ENCODE data around the gene NEURL1.

The NEURL1 gene

DNA sequence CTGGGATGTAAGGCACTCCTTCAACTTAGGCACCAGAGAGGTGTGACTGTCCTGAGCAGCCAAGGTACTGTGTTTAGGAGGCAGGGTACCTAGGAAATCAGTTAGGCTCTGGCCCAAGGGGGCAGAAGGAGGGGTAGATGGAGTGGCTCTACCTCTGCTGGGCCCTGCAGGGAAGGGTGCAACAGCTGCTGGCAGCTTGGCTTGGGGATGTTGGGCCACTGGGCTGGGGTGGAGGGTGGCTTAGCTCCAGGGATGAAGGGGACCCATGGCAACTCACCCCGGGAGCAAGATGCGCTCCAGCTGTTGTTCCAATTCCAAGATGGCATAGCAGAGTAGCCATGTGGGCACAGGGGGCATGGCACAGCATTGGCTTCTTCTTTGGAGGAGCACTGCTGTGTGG lies 42.1 kb downstream of the NEURL1 start:
- H3K9ac ChIP-seq (ENCODE audit: insufficient read length, low read depth), result no peak overlapping the region
- no peaks in the 10 kb centered on the region for H3K9me3 ChIP-seq (ENCODE audit: insufficient read depth, low read length)
- no peak for DNase-seq (ENCODE audit: low read depth, low spot score)
- no peak overlapping the region for H3K4me3 ChIP-seq (ENCODE audit: insufficient read length, low read depth)
- TF ChIP-seq YY1 (IDR thresholded peaks at IDR 0.05; ENCODE audit: insufficient read depth, insufficient read length), result no peak
- no peak for TF ChIP-seq ZNF274 (IDR thresholded peaks at IDR 0.05; ENCODE audit: low read depth, low read length)
- no peak for TF ChIP-seq SUZ12 (IDR thresholded peaks at IDR 0.05; ENCODE audit: extremely low read depth, insufficient read depth, insufficient read length)
- H3K4me1 ChIP-seq (ENCODE audit: insufficient read depth, insufficient read length), result no peaks in the 10 kb centered on the region
- no peaks in the 10 kb centered on the region for H3K27me3 ChIP-seq (ENCODE audit: insufficient read depth, insufficient read length)
- H3K36me3 ChIP-seq (ENCODE audit: insufficient read depth, insufficient read length, low read length), result no peaks in the 10 kb centered on the region

DNA sequence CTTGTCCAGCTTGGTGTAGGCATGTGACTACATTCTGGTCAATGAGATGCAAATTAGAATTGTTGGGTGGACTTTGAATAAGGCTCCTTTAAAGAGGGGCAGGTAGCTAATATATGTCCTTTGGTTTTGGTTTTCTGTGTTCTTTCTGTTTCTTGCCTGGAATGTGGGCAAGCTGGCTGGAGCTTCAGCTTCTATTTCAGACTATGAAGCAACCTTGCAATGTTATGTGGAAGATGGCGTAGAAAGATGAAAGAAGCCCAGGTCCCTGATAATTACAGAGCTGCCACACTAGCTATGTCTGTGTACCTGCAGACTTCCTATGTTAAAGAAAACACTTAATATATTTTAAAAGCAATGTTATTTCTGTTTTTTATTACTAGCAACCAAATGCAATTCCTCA lies 46.2 kb downstream of the NEURL1 start:
- peaks cover 7% of the 10 kb centered on the region for H3K4me1 ChIP-seq (ENCODE audit: insufficient read depth, insufficient read length)
- H3K4me3 ChIP-seq (ENCODE audit: insufficient read length, low read depth), result no peak overlapping the region
- H3K27me3 ChIP-seq (ENCODE audit: insufficient read depth, insufficient read length), result no peaks in the 10 kb centered on the region
- no peak overlapping the region for H3K9ac ChIP-seq (ENCODE audit: insufficient read length, low read depth)
- no peaks in the 10 kb centered on the region for H3K36me3 ChIP-seq (ENCODE audit: insufficient read depth, insufficient read length, low read length)
- DNase-seq (ENCODE audit: low read depth, low spot score), result no peak
- TF ChIP-seq ZNF274 (IDR thresholded peaks at IDR 0.05; ENCODE audit: low read depth, low read length), result no peak
- no peak for TF ChIP-seq YY1 (IDR thresholded peaks at IDR 0.05; ENCODE audit: insufficient read depth, insufficient read length)
- TF ChIP-seq SUZ12 (IDR thresholded peaks at IDR 0.05; ENCODE audit: extremely low read depth, insufficient read depth, insufficient read length), result no peak
- H3K9me3 ChIP-seq (ENCODE audit: insufficient read depth, low read length), result no peaks in the 10 kb centered on the region

DNA sequence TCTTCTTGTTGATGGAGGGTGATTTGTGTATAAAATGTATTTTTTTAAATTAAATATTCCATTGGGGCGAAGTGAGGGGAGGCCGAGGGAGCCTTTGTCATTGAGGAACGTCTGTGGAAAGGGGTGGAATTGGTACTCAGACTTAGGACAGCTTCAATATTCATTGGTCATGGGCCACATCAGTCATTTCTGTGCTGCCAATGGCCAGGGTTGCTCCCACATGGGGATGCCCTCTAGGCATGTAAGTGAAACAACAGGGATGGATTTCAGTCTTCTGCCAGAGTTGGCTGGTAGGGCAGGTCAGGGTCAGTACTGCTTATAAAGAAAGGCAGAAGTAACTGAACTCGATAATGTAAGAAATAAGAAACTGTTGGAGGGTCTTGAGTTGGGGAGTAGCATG lies 47.2 kb downstream of the NEURL1 start:
- H3K27me3 ChIP-seq (ENCODE audit: insufficient read depth, insufficient read length), result no peaks in the 10 kb centered on the region
- no peak for DNase-seq (ENCODE audit: low read depth, low spot score)

DNA sequence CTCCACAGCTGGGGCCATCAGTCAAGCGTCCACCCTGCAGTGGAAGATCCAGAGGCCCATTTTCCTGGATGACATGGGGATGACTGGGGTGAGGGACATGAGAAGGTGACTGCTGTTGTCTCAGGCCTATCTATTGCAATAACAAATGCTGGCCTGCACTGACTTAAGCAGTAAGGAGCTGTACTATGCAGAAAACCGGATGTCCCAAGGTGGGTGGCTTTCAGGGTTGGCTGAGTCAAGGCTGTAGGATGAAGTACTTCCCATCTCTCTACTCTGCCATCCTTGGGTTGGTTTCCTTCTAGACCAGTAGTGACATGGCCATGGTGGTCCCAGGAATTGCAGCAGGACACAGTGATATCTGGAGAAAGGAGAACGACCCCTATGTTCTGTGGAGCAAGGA lies 48.1 kb downstream of the NEURL1 start:
- no peak for DNase-seq (ENCODE audit: low read depth, low spot score)
- H3K4me3 ChIP-seq (ENCODE audit: insufficient read length, low read depth), result no peak overlapping the region
- no peak for TF ChIP-seq YY1 (IDR thresholded peaks at IDR 0.05; ENCODE audit: insufficient read depth, insufficient read length)
- no peak for TF ChIP-seq ZNF274 (IDR thresholded peaks at IDR 0.05; ENCODE audit: low read depth, low read length)
- no peak for TF ChIP-seq SUZ12 (IDR thresholded peaks at IDR 0.05; ENCODE audit: extremely low read depth, insufficient read depth, insufficient read length)
- H3K36me3 ChIP-seq (ENCODE audit: insufficient read depth, insufficient read length, low read length), result no peaks in the 10 kb centered on the region
- H3K9me3 ChIP-seq (ENCODE audit: insufficient read depth, low read length), result no peaks in the 10 kb centered on the region
- peaks cover 15% of the 10 kb centered on the region for H3K4me1 ChIP-seq (ENCODE audit: insufficient read depth, insufficient read length)
- H3K9ac ChIP-seq (ENCODE audit: insufficient read length, low read depth), result no peak overlapping the region
- no peaks in the 10 kb centered on the region for H3K27me3 ChIP-seq (ENCODE audit: insufficient read depth, insufficient read length)

More for the DNA sequence above, 47.2 kb downstream of the NEURL1 start:
- TF ChIP-seq ZNF274 (IDR thresholded peaks at IDR 0.05; ENCODE audit: low read depth, low read length), result no peak
- TF ChIP-seq SUZ12 (IDR thresholded peaks at IDR 0.05; ENCODE audit: extremely low read depth, insufficient read depth, insufficient read length), result no peak
- TF ChIP-seq YY1 (IDR thresholded peaks at IDR 0.05; ENCODE audit: insufficient read depth, insufficient read length), result no peak
- Histone ChIP-seq H3K9ac (ENCODE audit: insufficient read length, low read depth) (no peak overlapping the region), H3K4me1 (ENCODE audit: insufficient read depth, insufficient read length) (peaks cover 12% of the 10 kb centered on the region), H3K4me3 (ENCODE audit: insufficient read length, low read depth) (no peak overlapping the region), H3K9me3 (ENCODE audit: insufficient read depth, low read length) (no peaks in the 10 kb centered on the region), H3K36me3 (ENCODE audit: insufficient read depth, insufficient read length, low read length) (no peaks in the 10 kb centered on the region)

DNA sequence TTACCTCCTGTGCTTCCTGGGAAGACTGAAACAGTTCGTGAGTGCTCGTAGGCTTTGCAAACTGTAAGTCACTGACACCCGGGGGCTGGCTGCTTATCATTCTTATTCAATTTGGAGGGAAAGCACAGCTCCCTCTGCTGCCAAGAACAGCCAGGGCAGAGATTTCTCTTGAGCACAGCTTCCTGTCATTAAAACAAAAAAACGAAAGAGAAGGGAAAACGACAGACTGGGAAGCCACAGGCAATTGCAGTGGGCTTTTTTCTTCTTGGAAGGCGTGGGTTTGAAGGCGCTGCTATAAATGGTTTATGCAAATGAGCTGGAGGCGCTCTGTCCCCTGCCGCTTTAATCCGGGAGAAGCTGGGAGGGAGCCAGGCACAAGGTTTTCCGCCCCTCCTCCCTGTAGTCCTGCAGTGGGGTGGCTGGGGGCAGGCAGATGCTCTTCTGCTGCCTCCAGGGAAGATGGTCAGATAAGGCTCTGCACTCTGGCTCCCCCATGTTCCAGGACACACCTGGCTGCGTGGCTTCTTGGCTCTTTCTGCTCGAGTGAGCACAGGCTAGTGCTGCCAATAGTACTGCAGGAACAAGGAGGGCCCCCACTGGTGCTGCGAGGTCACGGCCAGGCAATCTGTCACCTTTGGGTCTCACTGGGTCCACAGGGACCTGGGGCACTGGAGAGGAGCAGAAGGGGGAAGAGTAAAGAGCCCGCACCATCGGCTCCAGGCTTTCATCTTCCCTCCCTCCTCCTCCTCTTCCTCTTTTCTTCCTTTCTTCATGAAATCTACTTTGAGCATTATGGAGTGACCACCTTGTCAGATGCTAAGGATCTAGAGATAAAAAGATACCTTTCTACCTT lies 49.5 kb downstream of the NEURL1 start:
- Histone ChIP-seq H3K4me3 (ENCODE audit: insufficient read length, low read depth) (no peak overlapping the region), H3K4me1 (ENCODE audit: insufficient read depth, insufficient read length) (peaks cover 19% of the 10 kb centered on the region), H3K9me3 (ENCODE audit: insufficient read depth, low read length) (no peaks in the 10 kb centered on the region), H3K9ac (ENCODE audit: insufficient read length, low read depth) (peak overlapping the region; percentile 56), H3K36me3 (ENCODE audit: insufficient read depth, insufficient read length, low read length) (no peaks in the 10 kb centered on the region), H3K27me3 (ENCODE audit: insufficient read depth, insufficient read length) (no peaks in the 10 kb centered on the region)
- peak; percentile 52 for DNase-seq (ENCODE audit: low read depth, low spot score)
- TF ChIP-seq SUZ12 (IDR thresholded peaks at IDR 0.05; ENCODE audit: extremely low read depth, insufficient read depth, insufficient read length), result no peak
- no peak for TF ChIP-seq YY1 (IDR thresholded peaks at IDR 0.05; ENCODE audit: insufficient read depth, insufficient read length)
- TF ChIP-seq ZNF274 (IDR thresholded peaks at IDR 0.05; ENCODE audit: low read depth, low read length), result no peak

DNA sequence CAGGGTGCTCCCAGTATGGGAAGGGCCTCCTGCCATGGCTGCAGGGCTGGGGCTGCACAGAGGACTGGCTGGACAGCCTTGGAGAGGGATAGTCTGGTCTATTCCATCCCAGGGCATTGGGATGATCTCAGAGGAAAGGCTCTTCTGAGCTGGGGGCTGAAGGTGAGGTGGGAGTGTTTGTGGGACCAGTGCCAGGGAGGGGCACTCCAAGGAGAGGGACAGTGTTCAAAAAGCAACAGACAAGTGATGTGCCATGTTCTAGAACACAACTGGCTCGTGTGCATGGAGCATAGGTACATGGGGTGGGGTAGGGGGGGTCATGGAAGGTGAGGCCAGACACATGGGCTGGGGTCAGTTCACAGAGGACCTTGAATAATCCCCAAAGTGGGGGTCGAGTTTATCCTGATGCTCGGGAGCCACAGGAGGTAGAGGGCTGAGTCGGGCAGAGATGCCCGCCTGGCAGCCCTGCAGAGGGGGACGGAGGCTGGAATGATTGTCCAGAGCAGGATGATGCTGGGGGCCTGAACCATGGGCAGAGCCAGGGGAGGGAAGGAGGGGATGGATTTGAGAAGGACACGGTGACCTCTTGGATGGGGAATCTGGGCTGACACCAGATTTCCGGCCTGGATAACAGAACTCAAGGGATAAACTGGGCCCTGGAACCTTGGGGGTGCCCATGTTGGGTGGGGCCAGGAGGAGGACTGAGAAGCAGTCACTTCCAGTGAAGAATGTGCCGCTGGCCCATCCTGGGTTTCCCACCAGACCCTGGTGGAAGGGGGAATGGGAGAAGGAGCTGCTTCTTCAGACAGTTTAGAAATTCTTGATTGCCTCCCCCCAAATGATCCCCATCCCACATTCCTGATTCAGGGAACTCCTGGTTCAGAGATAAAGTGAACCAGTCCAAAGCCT lies 50.4 kb downstream of the NEURL1 start:
- H3K4me3 ChIP-seq (ENCODE audit: insufficient read length, low read depth), result no peak overlapping the region
- TF ChIP-seq ZNF274 (IDR thresholded peaks at IDR 0.05; ENCODE audit: low read depth, low read length) (no peak), SUZ12 (IDR thresholded peaks at IDR 0.05; ENCODE audit: extremely low read depth, insufficient read depth, insufficient read length) (no peak)
- peak overlapping the region; percentile 56 for H3K9ac ChIP-seq (ENCODE audit: insufficient read length, low read depth)

More for the DNA sequence above, 50.4 kb downstream of the NEURL1 start:
- Histone ChIP-seq H3K27me3 (ENCODE audit: insufficient read depth, insufficient read length) (no peaks in the 10 kb centered on the region), H3K9me3 (ENCODE audit: insufficient read depth, low read length) (no peaks in the 10 kb centered on the region), H3K4me1 (ENCODE audit: insufficient read depth, insufficient read length) (peaks cover 19% of the 10 kb centered on the region), H3K36me3 (ENCODE audit: insufficient read depth, insufficient read length, low read length) (no peaks in the 10 kb centered on the region)
- DNase-seq (ENCODE audit: low read depth, low spot score), result no peak
